Measurements from ENCODE around the gene TBC1D22A. TPM values are rescaled to one million over a fixed set of nuclear protein-coding genes. Genes with fewer than 3 reads are reported as not detected.

Gene TBC1D22A
- total and polyA plus RNA-seq, 2 donors (not counting 3 experiments of a cell fraction or from before 2014, with no cell fraction given), result 26.1 to 32.4 TPM

- no peaks in the 10 kb centered on the region for H3K27me3 ChIP-seq (ENCODE audit: control insufficient read depth in 2 of 2, insufficient read depth in 2 of 2, low read length in 2 of 2)
- no peaks in the 10 kb centered on the region for H4K20me1 ChIP-seq (replicated peaks; ENCODE audit: control insufficient read depth, extremely low read depth, insufficient read depth, low read length)
- peak; percentile 77 for FAIRE-seq
- H3K9ac ChIP-seq (replicated peaks; ENCODE audit: extremely low read depth, insufficient read depth, low read length), result no peak overlapping the region
- dilution Hi-C loops (cut with MboI; ENCODE audit: extremely low pct_ligation_motif_present, low sequenced_read_pairs), result no loop called here
- H2AFZ ChIP-seq (ENCODE audit: low read depth, low read length), result peak overlapping the region; percentile 40
- peaks cover 31% of the 10 kb centered on the region for H3K4me1 ChIP-seq (ENCODE audit: control insufficient read depth, extremely low read depth, insufficient read depth, low read length)
- no peaks in the 10 kb centered on the region for H3K9me1 ChIP-seq (replicated peaks; ENCODE audit: control insufficient read depth, extremely low read depth, insufficient read depth, low read length)
- ChIA-PET CTCF (interaction anchor here (0.6 to 4.2 kb wide), 25 partner anchors 9 to 1734 kb away, joined by 3 to 40 read pairs (median 4); no protein-coding TSS in a partner anchor), POLR2A (no interaction called here)
- no peak overlapping the region for H3K4me3 ChIP-seq (replicated peaks in 1 of 3; ENCODE audit: insufficient read depth in 1 of 3, low read depth in 1 of 3, low read length in 3 of 3)
- TF ChIP-seq CTCF (IDR thresholded peaks at IDR 0.05; ENCODE audit: extremely low read depth in 1 of 2, insufficient read depth in 1 of 2, low read depth in 1 of 2, low read length in 2 of 2), result peak; percentile 79 to 84
- peak; percentile 30 for TF ChIP-seq POLR2AphosphoS5 (IDR thresholded peaks at IDR 0.05; ENCODE audit: insufficient read depth, low read depth, low read length)
- TF ChIP-seq POLR2A (IDR thresholded peaks at IDR 0.05; ENCODE audit: low read depth, low read length), result no peak
- peak; percentile 82 for DNase-seq (ENCODE audit: low read depth, low spot score)
- H3K36me3 ChIP-seq (ENCODE audit: control insufficient read depth in 2 of 2, extremely low read depth in 1 of 2, insufficient read depth in 2 of 2, low read length in 2 of 2), result no peaks in the 10 kb centered on the region
- intact Hi-C loops (cut with micrococcal nuclease), result no loop called here
- no TSS peak for BruUV-seq (replicated peaks)
- H3K79me2 ChIP-seq (ENCODE audit: control insufficient read depth, insufficient read depth, low read length), result peaks cover 15% of the 10 kb centered on the region
- no peak overlapping the region for H3K4me2 ChIP-seq (ENCODE audit: insufficient read depth, low read length)
- peak overlapping the region; percentile 36 for H3K27ac ChIP-seq (ENCODE audit: insufficient read depth, low read depth, low read length)
- no peaks in the 10 kb centered on the region for H3K9me3 ChIP-seq (replicated peaks; ENCODE audit: control insufficient read depth, insufficient read depth, low read length)
Observed at GRCh38 chr22:46758867-46759290, 3.6 kb upstream of the TBC1D22A start.

GRCh38 chr22:46761017-46761416 lies 1.4 kb upstream of the TBC1D22A start:
- no peak overlapping the region for H2AFZ ChIP-seq (ENCODE audit: low read depth, low read length)
- peaks cover 0 to 2% of the 10 kb centered on the region in 2 experiments for H3K36me3 ChIP-seq (ENCODE audit: control insufficient read depth in 2 of 2, extremely low read depth in 1 of 2, insufficient read depth in 2 of 2, low read length in 2 of 2)
- H3K9me1 ChIP-seq (replicated peaks; ENCODE audit: control insufficient read depth, extremely low read depth, insufficient read depth, low read length), result no peaks in the 10 kb centered on the region
- CTCF ChIA-PET, result interaction anchor here (1.0 to 4.2 kb wide), 6 partner anchors 13 to 1731 kb away, joined by 3 to 40 read pairs (median 6); no protein-coding TSS in a partner anchor
- H3K4me1 ChIP-seq (ENCODE audit: control insufficient read depth, extremely low read depth, insufficient read depth, low read length), result peaks cover 24% of the 10 kb centered on the region
- intact Hi-C loops (cut with micrococcal nuclease), result no loop called here
- H3K27ac ChIP-seq (ENCODE audit: insufficient read depth, low read depth, low read length), result no peak overlapping the region
- H3K79me2 ChIP-seq (ENCODE audit: control insufficient read depth, insufficient read depth, low read length), result peaks cover 28% of the 10 kb centered on the region
- H3K4me3 ChIP-seq (replicated peaks in 1 of 3; ENCODE audit: insufficient read depth in 1 of 3, low read depth in 1 of 3, low read length in 3 of 3), result peak overlapping the region in 1 of 3 experiments; percentile 77
- H3K9ac ChIP-seq (replicated peaks; ENCODE audit: extremely low read depth, insufficient read depth, low read length), result no peak overlapping the region
- H4K20me1 ChIP-seq (replicated peaks; ENCODE audit: control insufficient read depth, extremely low read depth, insufficient read depth, low read length), result no peaks in the 10 kb centered on the region
- H3K9me3 ChIP-seq (replicated peaks; ENCODE audit: control insufficient read depth, insufficient read depth, low read length), result no peaks in the 10 kb centered on the region
- dilution Hi-C loops (cut with MboI; ENCODE audit: extremely low pct_ligation_motif_present, low sequenced_read_pairs), result no loop called here
- no peaks in the 10 kb centered on the region for H3K27me3 ChIP-seq (ENCODE audit: control insufficient read depth in 2 of 2, insufficient read depth in 2 of 2, low read length in 2 of 2)
- BruUV-seq (replicated peaks), result no TSS peak
- H3K4me2 ChIP-seq (ENCODE audit: insufficient read depth, low read length), result peak overlapping the region; percentile 93
- FAIRE-seq (no peak), DNase-seq (ENCODE audit: low read depth, low spot score) (no peak)
- POLR2A ChIA-PET, result interaction anchor here (1.2 kb wide), 1 partner anchor 13 kb away, joined by 3 read pairs; no protein-coding TSS in a partner anchor
- TF ChIP-seq MAX (IDR thresholded peaks at IDR 0.05; ENCODE audit: insufficient read depth, insufficient read length) (no peak), POLR2AphosphoS5 (IDR thresholded peaks at IDR 0.05; ENCODE audit: insufficient read depth, low read depth, low read length) (no peak), EZH2 (IDR thresholded peaks at IDR 0.05; ENCODE audit: borderline replicate concordance, low read depth, low read length, severe bottlenecking) (no peak), POLR2A (IDR thresholded peaks at IDR 0.05; ENCODE audit: low read depth, low read length) (no peak), GATA2 (IDR thresholded peaks at IDR 0.05; ENCODE audit: insufficient read depth, insufficient read length, low read depth, low read length) (no peak), CTCF (IDR thresholded peaks at IDR 0.05; ENCODE audit: extremely low read depth in 1 of 2, insufficient read depth in 1 of 2, low read depth in 1 of 2, low read length in 2 of 2) (no peak), FOS (IDR thresholded peaks at IDR 0.05; ENCODE audit: borderline replicate concordance, insufficient read depth, low read length) (no peak), MYC (IDR thresholded peaks at IDR 0.05; ENCODE audit: low read depth, low read length) (no peak), JUN (IDR thresholded peaks at IDR 0.05; ENCODE audit: borderline replicate concordance, insufficient read depth, insufficient read length, low read depth) (no peak)
